CD4-positive, alpha-beta T cell treated with Interleukin-10 for 1 hour (primary cell): ENCODE results near the gene KASH5.
A peak's percentile ranks its signal among the peaks of the same experiment; 100 is the strongest.

Source experiments
- DNase-seq: peaks from one replicate; pipeline ENCODE4 v3.0.0-alpha.2; 2020

Gene KASH5

GRCh38 chr19:49422407-49423070 lies 34.5 kb downstream of the KASH5 start:
- DNase-seq: peak; percentile 59

- no peak for DNase-seq
These were observed 35.3 kb downstream of the KASH5 start, which contains the start of gene PTH2 for GRCh38 chr19:49423071-49423984. Gene PTH2, minus strand, starts transcription at chr19:49423441. Its CDS starts 102 bp downstream, at chr19:49423339.

- DNase-seq: peak; percentile 55
These were observed 35.9 kb downstream of the KASH5 start for GRCh38 chr19:49423985-49424303.

GRCh38 chr19:49425178-49425577 lies 37.1 kb downstream of the KASH5 start, which contains the start of gene GFY:
Gene GFY, plus strand, starts transcription at chr19:49425388. Its CDS starts 1,043 bp downstream, at chr19:49426431.
- no peak for DNase-seq

- DNase-seq: no peak
These were observed 38.0 kb downstream of the KASH5 start for GRCh38 chr19:49425922-49426592.

GRCh38 chr19:49427339-49427738 lies 39.3 kb downstream of the KASH5 start:
- no peak for DNase-seq

GRCh38 chr19:49427855-49428546 lies 40.0 kb downstream of the KASH5 start:
- peak; percentile 31 for DNase-seq

GRCh38 chr19:49428547-49429451 lies 40.8 kb downstream of the KASH5 start:
- no peak for DNase-seq

GRCh38 chr19:49430172-49430677 lies 42.2 kb downstream of the KASH5 start:
- DNase-seq: no peak

- DNase-seq: no peak
These were observed 42.8 kb downstream of the KASH5 start for GRCh38 chr19:49430678-49431329.

GRCh38 chr19:49431330-49431749 lies 43.3 kb downstream of the KASH5 start:
- peak; percentile 47 for DNase-seq

- DNase-seq: peak; percentile 46
These were observed 44.4 kb downstream of the KASH5 start for GRCh38 chr19:49432141-49433073.

- DNase-seq: no peak
These were observed 45.3 kb downstream of the KASH5 start for GRCh38 chr19:49433240-49433901.

- DNase-seq: no peak
These were observed 47.0 kb downstream of the KASH5 start for GRCh38 chr19:49434907-49435583.

GRCh38 chr19:49435670-49436069 lies 47.6 kb downstream of the KASH5 start:
- DNase-seq: no peak

GRCh38 chr19:49436381-49437017 lies 48.5 kb downstream of the KASH5 start:
- DNase-seq: peak; percentile 61

GRCh38 chr19:49437231-49437630 lies 49.2 kb downstream of the KASH5 start:
- no peak for DNase-seq

GRCh38 chr19:49438261-49438660 lies 50.2 kb downstream of the KASH5 start:
- no peak for DNase-seq
